Astrocyte (in vitro differentiated cells and primary cell): ENCODE measurements around the gene NDRG4.
A peak's percentile ranks its signal among the peaks of the same experiment; 100 is the strongest.

Experiments used
- CTCF ChIP-seq: IDR thresholded peaks from 2 replicates; pipeline ENCODE4 v1.5.1; 2011; ENCODE audit warnings: low read depth, mild to moderate bottlenecking, inconsistent platforms, low read length, moderate library complexity; ENCODE audit not compliant: insufficient read depth
- EZH2 ChIP-seq: IDR thresholded peaks from 2 replicates; pipeline ENCODE4 v1.6.1; 2012; ENCODE audit warnings: mild to moderate bottlenecking, low read length, inconsistent platforms; ENCODE audit not compliant: insufficient read depth

- TF ChIP-seq CTCF (peak; percentile 65), EZH2 (no peak)
Observed at GRCh38 chr16:58487566-58488351, 12.2 kb upstream of the NDRG4 start.
